K562 (cell line): ENCODE results near the gene COL26A1. TPM values are rescaled to one million over a fixed set of nuclear protein-coding genes. Genes with fewer than 3 reads are reported as not detected.

Experiments
- FOXJ2 ChIP-seq: fragments of 200-800 bp; sonication (Bioruptor generic); IDR thresholded peaks from 2 replicates; pipeline ENCODE4 v1.6.1; 2016; ENCODE audit warnings: missing genetic modification characterization, missing compliant biosample characterization
- NELFE ChIP-seq: IDR thresholded peaks from 2 replicates; pipeline ENCODE4 v1.6.1; 2011; ENCODE audit warnings: mild to moderate bottlenecking; ENCODE audit not compliant: insufficient read depth, insufficient read length
- YBX1 ChIP-seq: fragments of 450-650 bp; IDR thresholded peaks from 2 replicates; pipeline ENCODE4 v1.7.1; 2016; ENCODE audit warnings: mild to moderate bottlenecking
- ZNF124 ChIP-seq: sonication (generic); formaldehyde crosslinking; IDR thresholded peaks from 2 replicates; pipeline ENCODE4 v1.8.1; 2022; ENCODE audit warnings: missing genetic modification reagents
- polyA plus RNA-seq, 8 experiments: library from polyadenylated mRNA; depleted of rRNA in 4 of 8; stranded (reverse) in 5 of 8; unstranded in 3 of 8; fragments of >200 nt; fragmentation: Nextera tagmentation in 2 of 8; fragmentation: Illumina TruSeq in 1 of 8; extraction: Ambion mirVana in 2 of 8; extraction: Trizol in 1 of 8; gene quantifications; 2 replicates each; pipeline versions ENCODE4 v1.2.1 to v1.2.3, GENCODE V29; 2011 to 2014; ENCODE audit warnings: inconsistent platforms in 1 of 8, missing spikeins in 1 of 8
- total RNA-seq, 7 experiments: library from RNA; depleted of rRNA in 6 of 7; stranded (reverse); fragments of >200 nt in 6 of 7; fragmentation: Illumina TruSeq in 2 of 7; extraction: Trizol in 2 of 7; gene quantifications; 2 replicates each; pipeline versions ENCODE4 v1.2.1 to v1.2.3, GENCODE V29; 2011 to 2021; ENCODE audit warnings: low replicate concordance in 1 of 7
- TF ChIP-seq, protein P1 (sequence below), 2 experiments: fragments of 450-650 bp; IDR thresholded peaks; 2 replicates each; pipeline ENCODE4 v1.6.1; 2016
- TF ChIP-seq, protein P2 (sequence below): fragments of 450-650 bp; IDR thresholded peaks from 2 replicates; pipeline ENCODE4 v1.7.0; 2016; ENCODE audit warnings: borderline replicate concordance
- TF ChIP-seq, protein P3 (sequence below): fragments of 250-450 bp; sonication (Bioruptor Pico); IDR thresholded peaks from 2 replicates; pipeline ENCODE4 v1.5.0; 2021

Gene COL26A1
- total and polyA plus RNA-seq, 9 of the 15 experiments (the other 6 are each of a cell fraction or from before 2014, with no cell fraction given): 0.04 to 0.39 (median 0.07) TPM; not detected in 5

DNA sequence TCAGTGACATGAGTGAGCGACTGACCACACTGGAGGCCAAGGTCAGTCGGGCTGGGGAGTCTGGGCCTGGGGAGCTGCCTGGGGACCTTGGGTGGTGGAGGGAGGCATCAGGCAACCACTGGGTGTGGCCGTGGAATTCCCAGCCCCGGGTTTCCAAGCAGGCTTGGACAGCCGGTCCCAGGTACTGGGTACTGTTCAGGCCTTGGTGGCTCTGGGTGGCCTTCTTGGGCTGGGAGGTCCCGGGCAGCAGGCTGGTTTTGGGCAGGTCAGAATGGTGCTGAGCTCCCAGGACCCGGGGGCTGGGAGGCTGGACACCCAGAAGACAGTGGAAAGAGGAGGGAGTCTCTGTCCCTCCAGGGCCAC is 170.4 kb downstream of the COL26A1 start (continued):
- TF ChIP-seq, protein P1, sequence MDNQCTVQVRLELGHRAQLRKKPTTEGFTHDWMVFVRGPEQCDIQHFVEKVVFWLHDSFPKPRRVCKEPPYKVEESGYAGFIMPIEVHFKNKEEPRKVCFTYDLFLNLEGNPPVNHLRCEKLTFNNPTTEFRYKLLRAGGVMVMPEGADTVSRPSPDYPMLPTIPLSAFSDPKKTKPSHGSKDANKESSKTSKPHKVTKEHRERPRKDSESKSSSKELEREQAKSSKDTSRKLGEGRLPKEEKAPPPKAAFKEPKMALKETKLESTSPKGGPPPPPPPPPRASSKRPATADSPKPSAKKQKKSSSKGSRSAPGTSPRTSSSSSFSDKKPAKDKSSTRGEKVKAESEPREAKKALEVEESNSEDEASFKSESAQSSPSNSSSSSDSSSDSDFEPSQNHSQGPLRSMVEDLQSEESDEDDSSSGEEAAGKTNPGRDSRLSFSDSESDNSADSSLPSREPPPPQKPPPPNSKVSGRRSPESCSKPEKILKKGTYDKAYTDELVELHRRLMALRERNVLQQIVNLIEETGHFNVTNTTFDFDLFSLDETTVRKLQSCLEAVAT (IDR thresholded peaks at IDR 0.05): no peak
- TF ChIP-seq NELFE (no peak), ZNF124 (no peak), YBX1 (no peak), FOXJ2 (tag) (no peak)
- TF ChIP-seq, protein P2, sequence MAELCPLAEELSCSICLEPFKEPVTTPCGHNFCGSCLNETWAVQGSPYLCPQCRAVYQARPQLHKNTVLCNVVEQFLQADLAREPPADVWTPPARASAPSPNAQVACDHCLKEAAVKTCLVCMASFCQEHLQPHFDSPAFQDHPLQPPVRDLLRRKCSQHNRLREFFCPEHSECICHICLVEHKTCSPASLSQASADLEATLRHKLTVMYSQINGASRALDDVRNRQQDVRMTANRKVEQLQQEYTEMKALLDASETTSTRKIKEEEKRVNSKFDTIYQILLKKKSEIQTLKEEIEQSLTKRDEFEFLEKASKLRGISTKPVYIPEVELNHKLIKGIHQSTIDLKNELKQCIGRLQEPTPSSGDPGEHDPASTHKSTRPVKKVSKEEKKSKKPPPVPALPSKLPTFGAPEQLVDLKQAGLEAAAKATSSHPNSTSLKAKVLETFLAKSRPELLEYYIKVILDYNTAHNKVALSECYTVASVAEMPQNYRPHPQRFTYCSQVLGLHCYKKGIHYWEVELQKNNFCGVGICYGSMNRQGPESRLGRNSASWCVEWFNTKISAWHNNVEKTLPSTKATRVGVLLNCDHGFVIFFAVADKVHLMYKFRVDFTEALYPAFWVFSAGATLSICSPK: no peak
- TF ChIP-seq, protein P3, sequence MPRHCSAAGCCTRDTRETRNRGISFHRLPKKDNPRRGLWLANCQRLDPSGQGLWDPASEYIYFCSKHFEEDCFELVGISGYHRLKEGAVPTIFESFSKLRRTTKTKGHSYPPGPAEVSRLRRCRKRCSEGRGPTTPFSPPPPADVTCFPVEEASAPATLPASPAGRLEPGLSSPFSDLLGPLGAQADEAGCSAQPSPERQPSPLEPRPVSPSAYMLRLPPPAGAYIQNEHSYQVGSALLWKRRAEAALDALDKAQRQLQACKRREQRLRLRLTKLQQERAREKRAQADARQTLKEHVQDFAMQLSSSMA: no peak
